Prostate gland (tissue), 2 donors: ENCODE data around the gene ZNF70.

Experiments used
- POLR2A ChIP-seq: fragments of 450-650 bp; IDR thresholded peaks from one replicate; pipeline ENCODE4 v1.6.1; 2016; ENCODE audit warnings: antibody characterized with exemption, mild to moderate bottlenecking
- POLR2AphosphoS5 ChIP-seq: sonication (generic); formaldehyde crosslinking; IDR thresholded peaks from one replicate; pipeline ENCODE4 v1.6.1; 2017; ENCODE audit warnings: antibody characterized with exemption
- TF ChIP-seq, protein P1 (sequence below), 4 experiments: fragments of 200-600 bp in 2 of 4; fragments of 450-650 bp in 2 of 4; sonication (generic) in 2 of 4; IDR thresholded peaks; 1 replicate in 3 of 4; 2 replicates in 1 of 4; pipeline ENCODE4 v1.5.1; 2016 to 2019; ENCODE audit warnings: antibody characterized with exemption in 4 of 4, mild to moderate bottlenecking in 2 of 4, moderate library complexity in 2 of 4

DNA sequence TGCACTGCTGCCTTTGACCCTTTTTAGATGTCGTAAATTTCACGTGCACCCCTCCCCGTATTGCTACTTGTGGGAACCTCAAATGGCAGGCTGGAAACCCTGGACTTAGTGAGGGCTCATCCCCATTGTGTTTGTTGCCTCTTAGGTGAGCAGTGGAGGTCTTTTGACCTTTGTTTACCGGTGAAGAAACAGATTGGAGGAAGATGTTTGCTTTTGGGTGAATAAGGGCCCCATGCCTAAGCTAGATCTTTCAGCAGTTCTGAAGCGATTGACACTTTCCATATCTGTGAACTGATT is 36.6 kb upstream of the ZNF70 start:
- TF ChIP-seq, protein P1, sequence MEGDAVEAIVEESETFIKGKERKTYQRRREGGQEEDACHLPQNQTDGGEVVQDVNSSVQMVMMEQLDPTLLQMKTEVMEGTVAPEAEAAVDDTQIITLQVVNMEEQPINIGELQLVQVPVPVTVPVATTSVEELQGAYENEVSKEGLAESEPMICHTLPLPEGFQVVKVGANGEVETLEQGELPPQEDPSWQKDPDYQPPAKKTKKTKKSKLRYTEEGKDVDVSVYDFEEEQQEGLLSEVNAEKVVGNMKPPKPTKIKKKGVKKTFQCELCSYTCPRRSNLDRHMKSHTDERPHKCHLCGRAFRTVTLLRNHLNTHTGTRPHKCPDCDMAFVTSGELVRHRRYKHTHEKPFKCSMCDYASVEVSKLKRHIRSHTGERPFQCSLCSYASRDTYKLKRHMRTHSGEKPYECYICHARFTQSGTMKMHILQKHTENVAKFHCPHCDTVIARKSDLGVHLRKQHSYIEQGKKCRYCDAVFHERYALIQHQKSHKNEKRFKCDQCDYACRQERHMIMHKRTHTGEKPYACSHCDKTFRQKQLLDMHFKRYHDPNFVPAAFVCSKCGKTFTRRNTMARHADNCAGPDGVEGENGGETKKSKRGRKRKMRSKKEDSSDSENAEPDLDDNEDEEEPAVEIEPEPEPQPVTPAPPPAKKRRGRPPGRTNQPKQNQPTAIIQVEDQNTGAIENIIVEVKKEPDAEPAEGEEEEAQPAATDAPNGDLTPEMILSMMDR (IDR thresholded peaks at IDR 0.05): no peak
- TF ChIP-seq POLR2A: no peak
- no peak for TF ChIP-seq POLR2AphosphoS5
